ENCODE results near the gene HTATIP2.

- TF ChIP-seq CTCF (IDR thresholded peaks at IDR 0.05) (no peak), POLR2AphosphoS5 (IDR thresholded peaks at IDR 0.05) (no peak), POLR2A (IDR thresholded peaks at IDR 0.05) (no peak)
These were observed 39.5 kb downstream of the HTATIP2 start for GRCh38 chr11:20403059-20403458.
